Medulla oblongata (tissue), 1 donor: Measurements from ENCODE around the gene KNL1.
"Not testable (repeated sequence)": the region's sequence is repeated elsewhere in the genome, so short reads cannot be mapped to it uniquely, and the experiment has no call there.

ENCODE experiments used
- DNase-seq: peaks from one replicate; pipeline ENCODE4 v3.0.0-alpha.2; 2015; ENCODE audit errors: extremely low spot score

The KNL1 gene

GRCh38 chr15:40584191-40584590 lies 9.9 kb upstream of the KNL1 start:
- DNase-seq = peak; percentile 73

GRCh38 chr15:40590667-40591050 lies 3.4 kb upstream of the KNL1 start:
- DNase-seq = no peak

- no peak for DNase-seq
Measured at GRCh38 chr15:40591389-40591788, 2.7 kb upstream of the KNL1 start.

- no peak for DNase-seq
Measured at GRCh38 chr15:40593165-40593564, 884 bp upstream of the KNL1 start.

- DNase-seq = no peak
Measured at GRCh38 chr15:40594429-40594836, 384 bp downstream of the KNL1 start.

- no peak for DNase-seq
Measured at GRCh38 chr15:40595219-40595618, 1.2 kb downstream of the KNL1 start.

- DNase-seq = no peak
Measured at GRCh38 chr15:40595773-40596172, 1.7 kb downstream of the KNL1 start.

- no peak for DNase-seq
Measured at GRCh38 chr15:40597024-40597423, 3.0 kb downstream of the KNL1 start.

- DNase-seq = no peak
Measured at GRCh38 chr15:40598126-40598525, 4.1 kb downstream of the KNL1 start.

GRCh38 chr15:40598672-40599071 lies 4.6 kb downstream of the KNL1 start:
- DNase-seq = no peak

GRCh38 chr15:40600956-40601355 lies 6.9 kb downstream of the KNL1 start:
- no peak for DNase-seq

GRCh38 chr15:40603935-40604334 lies 9.9 kb downstream of the KNL1 start:
- DNase-seq = no peak

- DNase-seq = no peak
Measured at GRCh38 chr15:40613080-40613479, 19.0 kb downstream of the KNL1 start.

GRCh38 chr15:40618023-40618422 lies 24.0 kb downstream of the KNL1 start:
- DNase-seq = peak; percentile 6

- DNase-seq = no peak
Measured at GRCh38 chr15:40618906-40619305, 24.9 kb downstream of the KNL1 start.

GRCh38 chr15:40623361-40623760 lies 29.3 kb downstream of the KNL1 start:
- no peak for DNase-seq

- no peak for DNase-seq
Measured at GRCh38 chr15:40630313-40630712, 36.3 kb downstream of the KNL1 start.

GRCh38 chr15:40633178-40633577 lies 39.1 kb downstream of the KNL1 start:
- no peak for DNase-seq

- no peak for DNase-seq
Measured at GRCh38 chr15:40637221-40637745, 43.2 kb downstream of the KNL1 start.

GRCh38 chr15:40639677-40640076 lies 45.6 kb downstream of the KNL1 start:
- no peak for DNase-seq

- no peak for DNase-seq
Measured at GRCh38 chr15:40647523-40647922, 53.5 kb downstream of the KNL1 start.

GRCh38 chr15:40650479-40650878 lies 56.4 kb downstream of the KNL1 start:
- DNase-seq = no peak

- DNase-seq = no peak
Measured at GRCh38 chr15:40660686-40661085, 66.6 kb downstream of the KNL1 start.

GRCh38 chr15:40664909-40665308 lies 70.9 kb downstream of the KNL1 start:
- no peak for DNase-seq

- not testable (repeated sequence) for DNase-seq
Measured at GRCh38 chr15:40676290-40676689, 82.2 kb downstream of the KNL1 start.
